Sigmoid colon (tissue), 7 donors: ENCODE results near the gene UBAP2. TPM values are rescaled to one million over a fixed set of nuclear protein-coding genes. Genes with fewer than 3 reads are reported as not detected.

Experiments used
- DNase-seq: peaks from one replicate; pipeline ENCODE4 v3.0.0-alpha.2; 2019
- H3K27ac ChIP-seq, 4 donors: fragments of 200-600 bp; sonication (generic); one replicate each; pipeline ENCODE4 v1.5.1; 2016 to 2019; ENCODE audit warnings: mild to moderate bottlenecking in 1 of 4
- H3K27me3 ChIP-seq, 3 donors: fragments of 200-600 bp; sonication (generic); one replicate each; pipeline ENCODE4 v1.5.1; 2019; ENCODE audit warnings: mild to moderate bottlenecking in 1 of 3
- H3K36me3 ChIP-seq, 4 donors: fragments of 200-600 bp; sonication (generic); one replicate each; pipeline ENCODE4 v1.5.1; 2016 to 2019
- H3K4me1 ChIP-seq, 4 donors: fragments of 200-600 bp; sonication (generic); one replicate each; pipeline ENCODE4 v1.5.1; 2017 to 2019
- H3K4me3 ChIP-seq, 4 donors: fragments of 200-600 bp; sonication (generic); one replicate each; pipeline ENCODE4 v1.5.1; 2017 to 2019; ENCODE audit warnings: mild to moderate bottlenecking in 2 of 4, moderate library complexity in 1 of 4
- H3K9me3 ChIP-seq, 4 donors: fragments of 200-600 bp in 3 of 4; sonication (generic) in 3 of 4; one replicate each; pipeline versions ENCODE4 v1.5.1 to v1.6.1; 2013 to 2019
- EP300 ChIP-seq, 4 donors: sonication (generic); formaldehyde crosslinking; IDR thresholded peaks; one replicate each; pipeline ENCODE4 v1.6.1; 2017; ENCODE audit warnings: antibody characterized with exemption in 4 of 4
- POLR2A ChIP-seq, 2 donors: fragments of 450-650 bp; IDR thresholded peaks; one replicate each; pipeline ENCODE4 v1.6.1; 2016; ENCODE audit warnings: antibody characterized with exemption in 2 of 2, mild to moderate bottlenecking in 2 of 2, moderate library complexity in 2 of 2
- POLR2AphosphoS5 ChIP-seq, 4 donors: sonication (generic); formaldehyde crosslinking; IDR thresholded peaks; one replicate each; pipeline ENCODE4 v1.6.1; 2017; ENCODE audit warnings: antibody characterized with exemption in 4 of 4
- WGBS, 2 donors: extraction: QIAGEN DNeasy Blood & Tissue Kit; methylation state at CpG; one replicate each; pipeline ENCODE4 v1.1.7; 2013; 5-methylcytosine and 5-hydroxymethylcytosine counted together
- intact Hi-C: fragments of 100-400 bp; cut with DNase I; formaldehyde crosslinking; loops from one replicate; pipeline ENCODE4 v1.15.1; 2023
- polyA plus RNA-seq, 3 donors: library from polyadenylated mRNA; stranded (reverse); fragments of 200-250 nt; gene quantifications; one replicate each; pipeline ENCODE4 v1.2.3, GENCODE V29; 2013
- total RNA-seq, 4 donors: library from RNA; depleted of rRNA; stranded (reverse); fragments of >200 nt; gene quantifications; one replicate each; pipeline ENCODE4 v1.1.0, GENCODE V29; 2016
- TF ChIP-seq, protein P1 (sequence below), 4 experiments: fragments of 450-650 bp in 3 of 4; fragments of 200-600 bp in 1 of 4; IDR thresholded peaks; one replicate each; pipeline ENCODE4 v1.5.1; 2016 to 2019; ENCODE audit warnings: antibody characterized with exemption in 4 of 4, mild to moderate bottlenecking in 3 of 4, moderate library complexity in 2 of 4
- donor health status: healthy with polysubstance abuse.
- donor health status: Bipolar disorder and iron deficiency.
- donor health status: healthy.

The UBAP2 gene
- total and polyA plus RNA-seq, 7 donors, result 6.6 to 50.4 (median 28.8) TPM

DNA sequence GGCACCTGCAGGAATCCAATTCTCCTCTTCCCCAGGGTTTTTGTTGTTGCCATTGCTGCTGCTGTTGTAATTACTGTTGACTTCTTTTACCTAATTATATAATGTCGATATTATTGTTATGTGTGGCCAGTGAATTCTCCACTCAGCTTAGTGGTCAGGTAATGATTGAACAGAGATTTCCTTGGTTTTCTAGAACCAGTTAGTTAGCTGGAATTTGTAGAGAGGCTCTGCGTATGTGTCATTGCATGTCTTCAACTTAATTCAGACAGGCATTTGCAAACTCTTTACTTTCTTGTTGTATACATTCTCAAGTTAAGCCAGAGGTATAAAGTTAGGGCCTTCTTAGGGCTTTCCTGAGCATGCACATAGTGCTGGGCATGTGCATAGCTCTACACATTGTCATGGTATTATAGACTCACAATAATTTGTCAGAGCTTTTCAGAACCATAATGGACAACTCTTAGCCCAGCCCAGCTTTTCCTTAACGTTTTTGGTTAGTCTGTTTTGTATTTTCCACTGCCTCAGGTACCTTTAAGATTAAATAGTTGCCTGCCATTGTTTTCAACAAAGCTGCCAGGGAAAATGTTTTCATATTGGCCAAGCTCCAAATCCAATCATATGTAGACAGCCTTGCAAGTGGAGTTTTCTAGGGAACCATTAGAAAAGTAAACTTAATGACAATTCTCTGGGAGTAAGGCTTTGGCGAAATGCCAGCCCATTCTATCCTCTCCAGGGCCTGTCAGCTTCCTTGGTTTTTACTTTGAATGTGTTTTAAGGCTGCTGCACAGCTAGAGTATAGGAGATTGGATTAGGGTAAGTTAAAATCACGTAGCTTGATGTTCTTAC, 163.6 kb downstream of the UBAP2 start:
- 37 to 67% methylated on average over 5 of the region's 5 CpGs for WGBS, 2 donors
- peaks cover 0 to 44% (median 30%) of the 10 kb centered on the region in 4 donors for H3K4me1 ChIP-seq
- H3K9me3 ChIP-seq, result no peaks in the 10 kb centered on the region
- no peak overlapping the region for H3K27ac ChIP-seq
- peaks cover 0 to 4% (median 0%) of the 10 kb centered on the region in 4 donors for H3K36me3 ChIP-seq
- TF ChIP-seq, protein P1, sequence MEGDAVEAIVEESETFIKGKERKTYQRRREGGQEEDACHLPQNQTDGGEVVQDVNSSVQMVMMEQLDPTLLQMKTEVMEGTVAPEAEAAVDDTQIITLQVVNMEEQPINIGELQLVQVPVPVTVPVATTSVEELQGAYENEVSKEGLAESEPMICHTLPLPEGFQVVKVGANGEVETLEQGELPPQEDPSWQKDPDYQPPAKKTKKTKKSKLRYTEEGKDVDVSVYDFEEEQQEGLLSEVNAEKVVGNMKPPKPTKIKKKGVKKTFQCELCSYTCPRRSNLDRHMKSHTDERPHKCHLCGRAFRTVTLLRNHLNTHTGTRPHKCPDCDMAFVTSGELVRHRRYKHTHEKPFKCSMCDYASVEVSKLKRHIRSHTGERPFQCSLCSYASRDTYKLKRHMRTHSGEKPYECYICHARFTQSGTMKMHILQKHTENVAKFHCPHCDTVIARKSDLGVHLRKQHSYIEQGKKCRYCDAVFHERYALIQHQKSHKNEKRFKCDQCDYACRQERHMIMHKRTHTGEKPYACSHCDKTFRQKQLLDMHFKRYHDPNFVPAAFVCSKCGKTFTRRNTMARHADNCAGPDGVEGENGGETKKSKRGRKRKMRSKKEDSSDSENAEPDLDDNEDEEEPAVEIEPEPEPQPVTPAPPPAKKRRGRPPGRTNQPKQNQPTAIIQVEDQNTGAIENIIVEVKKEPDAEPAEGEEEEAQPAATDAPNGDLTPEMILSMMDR (IDR thresholded peaks at IDR 0.05), result no peak
- peak in 1 of 4 donors; percentile 8 for TF ChIP-seq POLR2AphosphoS5 (IDR thresholded peaks at IDR 0.05)
- intact Hi-C loops, result no loop called here
- H3K27me3 ChIP-seq, result no peaks in the 10 kb centered on the region
- H3K4me3 ChIP-seq, result no peak overlapping the region
- no peak for DNase-seq

DNA sequence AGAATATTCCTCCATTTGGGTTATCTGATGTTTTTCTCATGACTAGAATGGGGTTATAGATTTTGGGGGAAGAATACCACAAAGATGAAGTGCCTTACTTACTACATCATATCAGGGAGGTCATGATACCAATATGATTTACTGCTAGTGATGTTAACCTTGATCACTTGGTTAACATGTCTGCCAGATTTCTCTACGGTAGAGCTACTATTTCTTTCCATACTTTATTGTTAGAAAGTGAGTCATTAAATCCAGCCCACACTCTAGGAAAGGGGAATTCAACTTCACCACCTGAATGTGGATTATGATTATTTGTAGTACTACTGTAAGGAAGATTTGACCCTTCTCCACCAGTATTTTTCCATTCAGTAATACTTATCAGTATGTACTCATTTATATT, 167.1 kb downstream of the UBAP2 start:
- TF ChIP-seq POLR2A (IDR thresholded peaks at IDR 0.05) (no peak), EP300 (IDR thresholded peaks at IDR 0.05) (no peak), POLR2AphosphoS5 (IDR thresholded peaks at IDR 0.05) (no peak)
- TF ChIP-seq, protein P1 (IDR thresholded peaks at IDR 0.05), result no peak
- H3K4me1 ChIP-seq, result peaks cover 0 to 61% (median 47%) of the 10 kb centered on the region in 4 donors

DNA sequence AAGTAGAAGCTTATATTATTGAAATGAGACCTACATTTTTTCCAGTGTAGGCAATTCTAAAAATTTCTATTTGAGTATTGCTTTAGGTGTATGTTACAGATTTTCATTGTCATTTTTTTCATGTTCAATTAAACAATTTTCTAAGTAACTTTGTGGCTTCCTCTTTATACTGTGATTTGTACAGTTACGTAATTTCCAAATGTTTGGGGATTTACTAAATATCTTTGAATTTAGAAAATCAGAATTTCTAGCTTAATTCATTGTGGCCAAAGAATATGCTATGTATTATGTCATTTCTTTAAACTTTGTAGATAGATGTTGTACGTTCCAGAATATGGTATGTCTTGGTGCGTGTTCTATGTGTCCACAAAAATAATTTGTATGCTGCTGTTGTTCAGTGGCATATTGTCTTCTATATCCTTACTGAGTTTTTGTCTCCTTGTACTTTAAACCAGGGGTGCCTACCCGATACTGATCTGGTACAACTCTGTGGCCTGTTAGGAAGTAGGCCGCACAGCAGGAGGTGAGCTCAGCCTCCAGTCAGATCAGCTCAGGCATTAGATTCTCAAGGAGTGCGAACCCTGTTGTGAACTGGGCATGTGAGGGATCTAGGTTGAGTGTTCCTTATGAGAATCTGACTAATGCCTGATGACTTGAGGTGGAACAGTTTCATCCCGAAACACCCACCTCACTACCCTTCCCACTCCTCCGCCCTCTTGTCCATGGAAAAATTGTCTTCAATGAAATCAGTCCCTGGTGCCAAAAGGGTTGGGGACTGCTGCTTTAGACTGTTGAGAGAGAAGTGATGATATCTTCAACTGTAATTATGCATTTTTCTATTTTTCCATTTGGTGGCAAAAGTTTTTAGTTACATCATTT, 168.2 kb downstream of the UBAP2 start:
- intact Hi-C loops, result no loop called here
- H3K27me3 ChIP-seq, result no peaks in the 10 kb centered on the region
- TF ChIP-seq EP300 (IDR thresholded peaks at IDR 0.05) (no peak), POLR2A (IDR thresholded peaks at IDR 0.05) (no peak), POLR2AphosphoS5 (IDR thresholded peaks at IDR 0.05) (no peak)
- TF ChIP-seq, protein P1 (IDR thresholded peaks at IDR 0.05), result no peak
- 95 to 98% methylated on average over 8 of the region's 8 CpGs for WGBS, 2 donors
- no peaks in the 10 kb centered on the region for H3K9me3 ChIP-seq
- H3K4me1 ChIP-seq, result peaks cover 0 to 52% (median 41%) of the 10 kb centered on the region in 4 donors
- H3K36me3 ChIP-seq, result no peaks in the 10 kb centered on the region
- no peak overlapping the region for H3K4me3 ChIP-seq
- DNase-seq, result no peak
- no peak overlapping the region for H3K27ac ChIP-seq

More for the DNA sequence above, 167.1 kb downstream of the UBAP2 start:
- intact Hi-C loops, result no loop called here
- 45 to 57% methylated on average over 1 of the region's 1 CpG for WGBS, 2 donors
- Histone ChIP-seq H3K36me3 (no peaks in the 10 kb centered on the region), H3K27ac (no peak overlapping the region), H3K27me3 (no peaks in the 10 kb centered on the region), H3K4me3 (no peak overlapping the region), H3K9me3 (no peaks in the 10 kb centered on the region)
- no peak for DNase-seq

DNA sequence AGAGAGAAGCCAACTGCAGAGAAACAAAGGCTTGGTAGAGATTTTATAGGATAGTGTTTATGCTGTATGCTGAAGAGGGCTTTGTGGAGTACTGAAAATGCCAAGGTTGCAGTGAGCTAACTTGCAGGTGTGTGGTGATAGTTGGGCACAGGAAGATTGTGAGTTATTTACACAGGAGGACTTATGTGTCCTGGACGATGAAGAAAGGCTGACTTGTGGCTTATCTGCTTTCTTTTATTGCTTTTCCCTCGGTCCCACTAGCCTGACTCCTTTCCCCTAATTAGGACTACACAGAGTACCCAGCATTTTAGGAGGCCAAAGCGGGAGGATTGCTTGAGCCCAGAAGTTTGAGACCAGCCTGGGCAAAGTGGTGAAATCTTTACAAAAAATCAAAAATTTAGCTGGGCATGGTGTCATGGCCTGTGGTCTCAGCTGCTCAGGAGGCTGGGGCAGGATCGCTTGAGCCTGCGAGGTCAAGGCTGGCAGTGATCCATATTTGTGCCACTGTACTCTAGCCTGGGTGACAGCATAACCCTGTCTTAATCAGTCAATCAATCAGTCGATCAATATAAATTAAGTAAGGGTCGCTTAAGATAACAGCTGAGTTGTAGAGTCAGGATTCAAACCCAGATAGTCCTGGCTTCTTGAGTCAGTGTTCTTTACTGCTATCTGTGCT, 169.9 kb downstream of the UBAP2 start:
- Histone ChIP-seq H3K4me3 (no peak overlapping the region), H3K36me3 (no peaks in the 10 kb centered on the region), H3K27me3 (no peaks in the 10 kb centered on the region), H3K27ac (no peak overlapping the region), H3K9me3 (no peaks in the 10 kb centered on the region), H3K4me1 (peaks cover 0 to 46% (median 29%) of the 10 kb centered on the region in 4 donors)
- 58 to 82% methylated on average over 7 of the region's 7 CpGs for whole genome bisulfite sequencing, 2 donors
- no peak for DNase-seq
- intact Hi-C loops, result no loop called here
- TF ChIP-seq, protein P1 (IDR thresholded peaks at IDR 0.05), result no peak
- TF ChIP-seq POLR2AphosphoS5 (IDR thresholded peaks at IDR 0.05), result no peak
- no peak for TF ChIP-seq EP300 (IDR thresholded peaks at IDR 0.05)
- TF ChIP-seq POLR2A (IDR thresholded peaks at IDR 0.05), result no peak
